ENCODE measurements around the gene RPUSD1. TPM values are rescaled to one million over a fixed set of nuclear protein-coding genes. Genes with fewer than 3 reads are reported as not detected.

Gene RPUSD1
- total RNA-seq, 1 donor from 2014 or later: 36.8 TPM

- Mint-ChIP-seq H3K9me3 (peaks cover 3% of the 10 kb centered on the region), H3K27ac (ENCODE audit: unreplicated experiment) (no peak overlapping the region), H3K36me3 (ENCODE audit: low read depth) (peaks cover 4% of the 10 kb centered on the region), H3K27me3 (ENCODE audit: low read depth) (peaks cover 11% of the 10 kb centered on the region), H3K4me1 (no peaks in the 10 kb centered on the region), H3K4me3 (no peak overlapping the region)
- DNase-seq (ENCODE audit: low read depth, low spot score): no peak
- no peak for TF ChIP-seq CTCF (conservative IDR thresholded peaks at IDR 0.05)
Measured at GRCh38 chr16:831571-832413, 43.6 kb upstream of the RPUSD1 start.

GRCh38 chr16:830871-831570, 42.8 kb upstream of the RPUSD1 start:
- H3K4me3 Mint-ChIP-seq: no peak overlapping the region
- H3K27me3 Mint-ChIP-seq (ENCODE audit: low read depth): peaks cover 12% of the 10 kb centered on the region
- no peak overlapping the region for H3K27ac Mint-ChIP-seq (ENCODE audit: unreplicated experiment)
- DNase-seq (ENCODE audit: low read depth, low spot score): no peak
- H3K9me3 Mint-ChIP-seq: no peaks in the 10 kb centered on the region
- H3K4me1 Mint-ChIP-seq: no peaks in the 10 kb centered on the region
- H3K36me3 Mint-ChIP-seq (ENCODE audit: low read depth): no peaks in the 10 kb centered on the region
- TF ChIP-seq CTCF (conservative IDR thresholded peaks at IDR 0.05): no peak

GRCh38 chr16:830107-830870, 42.1 kb upstream of the RPUSD1 start:
- Mint-ChIP-seq H3K27me3 (ENCODE audit: low read depth) (peaks cover 18% of the 10 kb centered on the region), H3K27ac (ENCODE audit: unreplicated experiment) (no peak overlapping the region), H3K36me3 (ENCODE audit: low read depth) (no peaks in the 10 kb centered on the region), H3K4me3 (no peak overlapping the region), H3K4me1 (no peaks in the 10 kb centered on the region), H3K9me3 (no peaks in the 10 kb centered on the region)
- TF ChIP-seq CTCF (conservative IDR thresholded peaks at IDR 0.05): no peak
- no peak for DNase-seq (ENCODE audit: low read depth, low spot score)

DNA sequence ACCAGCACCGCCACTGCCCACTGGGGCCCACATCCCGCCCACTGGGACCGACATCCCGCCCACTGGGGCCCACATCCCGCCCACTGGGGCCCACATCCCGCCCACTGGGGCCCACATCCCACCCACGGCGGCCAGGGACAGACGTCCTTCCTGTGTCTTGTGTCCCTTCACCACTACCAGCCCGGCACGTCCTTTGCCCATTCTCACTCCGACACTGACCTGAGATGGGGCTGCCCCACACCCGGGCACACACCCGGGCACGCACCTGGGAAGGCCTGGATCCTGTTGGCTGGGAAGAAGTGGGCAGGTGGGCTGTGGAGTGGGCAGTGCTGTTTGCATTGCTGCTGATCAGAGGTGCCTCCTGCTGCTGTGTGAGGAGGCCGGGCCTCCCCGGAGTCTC, 40.7 kb upstream of the RPUSD1 start:
- H3K36me3 Mint-ChIP-seq (ENCODE audit: low read depth): no peaks in the 10 kb centered on the region
- no peak overlapping the region for H3K4me3 Mint-ChIP-seq

More for the DNA sequence above, 40.7 kb upstream of the RPUSD1 start:
- no peak for TF ChIP-seq CTCF (conservative IDR thresholded peaks at IDR 0.05)
- H3K27ac Mint-ChIP-seq (ENCODE audit: unreplicated experiment): no peak overlapping the region
- DNase-seq (ENCODE audit: low read depth, low spot score): no peak
- no peaks in the 10 kb centered on the region for H3K9me3 Mint-ChIP-seq
- peaks cover 17% of the 10 kb centered on the region for H3K27me3 Mint-ChIP-seq (ENCODE audit: low read depth)
- no peaks in the 10 kb centered on the region for H3K4me1 Mint-ChIP-seq
